Stimulated activated naive CD8-positive, alpha-beta T cell treated with anti-CD3 and anti-CD28 coated beads, Interleukin-15, Interleukin-2, amounts not matched to agents 100 ng/mL and 50 ng/mL, for 24 hours (primary cell): Measurements from ENCODE around the gene FAM184B.

Experiments
- H3K27ac Mint-ChIP-seq: one replicate; pipeline ENCODE4 v1.8.0; 2021; ENCODE audit warnings: mild to moderate bottlenecking, mixed read lengths
- H3K27me3 Mint-ChIP-seq: one replicate; pipeline ENCODE4 v1.8.0; 2021; ENCODE audit warnings: mixed read lengths
- H3K36me3 Mint-ChIP-seq: one replicate; pipeline ENCODE4 v1.8.0; 2021; ENCODE audit warnings: low read depth, mixed read lengths
- H3K4me1 Mint-ChIP-seq: one replicate; pipeline ENCODE4 v1.8.0; 2021; ENCODE audit warnings: low read depth, mixed read lengths
- H3K4me3 Mint-ChIP-seq: one replicate; pipeline ENCODE4 v1.8.0; 2021; ENCODE audit warnings: mild to moderate bottlenecking, mixed read lengths
- H3K9me3 Mint-ChIP-seq: one replicate; pipeline ENCODE4 v1.8.0; 2021; ENCODE audit warnings: mixed read lengths

Gene FAM184B

DNA sequence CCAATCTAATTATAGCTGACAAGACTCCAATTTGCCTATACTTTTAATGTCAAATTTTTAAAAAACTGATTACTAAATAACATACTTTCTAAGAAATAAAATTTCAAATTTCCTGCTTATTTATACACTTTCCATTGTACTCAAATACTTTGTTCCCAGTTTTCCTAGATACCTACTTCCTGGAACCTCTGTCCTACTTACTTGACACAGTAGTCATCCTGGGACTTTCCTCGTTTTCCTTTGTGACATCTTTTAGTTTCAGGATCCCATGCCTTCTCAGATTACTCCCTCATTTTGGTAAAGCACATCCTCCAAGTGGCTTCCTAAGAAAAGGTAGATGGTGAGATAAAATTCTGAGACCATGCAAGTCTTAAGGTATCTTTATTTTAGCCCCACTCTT lies 13.3 kb upstream of the FAM184B start:
- peaks cover 25% of the 10 kb centered on the region for H3K36me3 Mint-ChIP-seq
- no peaks in the 10 kb centered on the region for H3K27me3 Mint-ChIP-seq
- no peak overlapping the region for H3K27ac Mint-ChIP-seq
- no peak overlapping the region for H3K4me3 Mint-ChIP-seq
- H3K9me3 Mint-ChIP-seq = no peaks in the 10 kb centered on the region
- peaks cover 3% of the 10 kb centered on the region for H3K4me1 Mint-ChIP-seq

DNA sequence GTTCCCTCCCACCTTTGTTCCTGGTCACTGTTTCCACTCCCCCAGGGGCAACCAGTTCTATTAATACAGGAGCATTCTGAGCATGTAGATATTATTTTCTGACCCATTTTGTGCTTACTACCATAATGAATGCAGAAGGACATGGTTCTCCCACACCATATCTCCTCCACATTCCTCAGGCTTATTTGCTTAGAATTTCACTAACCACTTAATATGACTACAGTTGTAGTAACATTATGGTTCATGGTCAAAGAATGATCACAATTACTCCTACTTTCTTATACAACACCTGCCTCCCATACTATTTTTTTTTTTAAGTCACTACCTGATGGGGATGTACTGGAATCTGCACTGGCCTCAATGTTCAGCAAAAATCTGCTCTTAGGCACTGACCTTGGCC lies 7.5 kb upstream of the FAM184B start:
- Mint-ChIP-seq H3K4me3 (no peak overlapping the region), H3K9me3 (no peaks in the 10 kb centered on the region), H3K27me3 (no peaks in the 10 kb centered on the region), H3K36me3 (peaks cover 30% of the 10 kb centered on the region), H3K27ac (no peak overlapping the region), H3K4me1 (peaks cover 22% of the 10 kb centered on the region)

DNA sequence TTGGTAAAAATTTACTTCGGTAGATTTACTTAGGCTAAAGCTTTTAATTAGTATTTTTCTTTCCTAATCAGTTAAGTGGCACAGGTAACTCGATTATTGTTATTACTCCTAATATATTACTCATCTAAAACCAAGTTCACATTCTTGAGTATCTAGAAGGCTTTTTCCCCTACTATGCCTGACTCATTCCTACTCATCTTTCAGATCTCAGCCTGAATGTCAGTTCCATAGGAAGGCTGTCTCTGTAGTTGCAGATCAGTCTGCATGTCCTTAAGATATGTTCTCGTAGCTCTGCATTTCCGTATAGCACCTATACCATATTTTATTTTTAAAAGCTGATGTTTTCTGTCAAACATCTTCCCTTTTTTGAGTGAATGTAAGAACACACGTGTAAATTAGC lies 5.9 kb upstream of the FAM184B start:
- Mint-ChIP-seq H3K9me3 (no peaks in the 10 kb centered on the region), H3K4me1 (peaks cover 22% of the 10 kb centered on the region), H3K27me3 (peaks cover 5% of the 10 kb centered on the region), H3K4me3 (no peak overlapping the region), H3K36me3 (peaks cover 19% of the 10 kb centered on the region), H3K27ac (no peak overlapping the region)

DNA sequence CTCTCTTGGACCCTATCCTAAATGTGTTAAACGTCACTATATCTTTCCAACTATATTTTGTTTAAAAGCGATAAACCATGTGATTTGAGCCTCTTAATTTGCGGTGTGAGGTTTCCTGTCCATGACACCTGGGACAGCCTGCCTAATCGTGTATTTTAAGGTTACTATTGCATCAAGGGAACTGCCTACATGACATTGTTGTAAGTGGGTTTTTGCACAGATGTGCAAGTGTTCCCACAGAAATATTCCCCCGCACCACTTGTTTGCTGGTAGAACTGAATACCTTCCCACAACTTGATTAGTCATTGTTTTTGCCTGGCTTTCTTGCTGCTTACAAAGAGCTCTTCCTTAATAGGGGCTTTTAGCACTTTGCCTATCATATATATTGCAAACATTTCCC lies 5.1 kb upstream of the FAM184B start:
- peaks cover 14% of the 10 kb centered on the region for H3K36me3 Mint-ChIP-seq
- peaks cover 12% of the 10 kb centered on the region for H3K27me3 Mint-ChIP-seq
- H3K4me3 Mint-ChIP-seq = no peak overlapping the region
- no peak overlapping the region for H3K27ac Mint-ChIP-seq
- peaks cover 29% of the 10 kb centered on the region for H3K4me1 Mint-ChIP-seq
- H3K9me3 Mint-ChIP-seq = no peaks in the 10 kb centered on the region

DNA sequence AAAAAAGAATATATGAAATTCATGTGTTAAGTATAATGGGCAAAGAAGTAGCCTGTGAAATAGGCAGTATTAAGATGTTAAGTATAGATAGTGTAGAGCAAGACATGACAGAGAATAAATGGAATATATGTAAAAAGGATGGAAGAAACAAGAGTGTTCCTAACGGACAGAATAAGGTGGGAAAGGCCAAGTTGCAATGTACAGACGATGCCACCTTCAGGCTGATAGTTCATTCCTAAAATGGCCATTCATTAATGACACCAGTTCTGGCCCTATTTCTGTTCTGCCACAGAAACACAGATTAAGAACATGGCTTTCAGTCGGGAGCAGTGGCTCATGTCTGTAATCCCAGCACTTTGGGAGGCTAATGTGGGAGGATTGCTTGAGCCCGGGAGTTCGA lies 4.4 kb upstream of the FAM184B start:
- no peak overlapping the region for H3K4me3 Mint-ChIP-seq
- H3K4me1 Mint-ChIP-seq = peaks cover 32% of the 10 kb centered on the region
- peaks cover 14% of the 10 kb centered on the region for H3K36me3 Mint-ChIP-seq
- no peak overlapping the region for H3K27ac Mint-ChIP-seq
- no peaks in the 10 kb centered on the region for H3K9me3 Mint-ChIP-seq
- H3K27me3 Mint-ChIP-seq = peaks cover 14% of the 10 kb centered on the region

DNA sequence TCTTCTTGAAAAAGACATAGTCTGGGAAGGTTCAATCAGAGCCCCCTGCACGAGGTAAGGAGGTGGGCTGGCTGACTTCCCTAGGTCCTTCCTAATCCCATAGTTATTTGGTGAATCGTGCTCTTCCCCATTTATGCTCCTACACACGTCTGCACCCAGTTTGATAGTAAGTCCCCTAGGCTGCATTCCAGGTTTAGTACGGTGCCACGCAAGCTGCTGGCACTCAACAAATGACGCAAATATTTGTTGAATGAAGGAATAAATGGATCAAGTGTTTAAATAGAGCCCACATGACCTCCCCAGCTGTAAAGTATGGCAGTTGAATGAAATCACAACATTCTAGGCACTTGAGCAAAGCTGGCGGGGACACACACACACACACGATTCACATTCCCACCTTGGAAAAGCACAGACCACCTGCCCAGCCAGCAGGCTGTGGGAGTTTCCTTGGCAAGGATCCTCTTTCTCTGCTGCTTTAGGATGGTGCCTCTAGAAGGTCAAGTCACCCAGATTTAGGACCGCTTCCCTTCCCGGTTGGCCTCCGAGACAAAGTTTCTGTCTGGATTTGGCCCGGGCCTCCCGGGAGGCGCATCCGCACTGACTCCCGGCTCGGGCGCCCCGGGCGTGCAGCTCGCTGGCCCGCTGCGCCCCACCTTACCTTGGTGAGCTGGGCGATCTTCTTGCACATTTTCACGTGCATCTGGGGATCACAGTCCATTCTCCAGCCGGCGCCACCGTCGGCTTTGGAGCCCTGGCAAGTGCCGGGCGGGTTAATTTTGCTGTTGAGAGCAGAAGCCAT lies 721 bp downstream of the FAM184B start:
- Mint-ChIP-seq H3K9me3 (no peaks in the 10 kb centered on the region), H3K4me3 (peak overlapping the region; percentile 20), H3K27ac (no peak overlapping the region), H3K27me3 (peaks cover 37% of the 10 kb centered on the region), H3K4me1 (peaks cover 15% of the 10 kb centered on the region), H3K36me3 (no peaks in the 10 kb centered on the region)

DNA sequence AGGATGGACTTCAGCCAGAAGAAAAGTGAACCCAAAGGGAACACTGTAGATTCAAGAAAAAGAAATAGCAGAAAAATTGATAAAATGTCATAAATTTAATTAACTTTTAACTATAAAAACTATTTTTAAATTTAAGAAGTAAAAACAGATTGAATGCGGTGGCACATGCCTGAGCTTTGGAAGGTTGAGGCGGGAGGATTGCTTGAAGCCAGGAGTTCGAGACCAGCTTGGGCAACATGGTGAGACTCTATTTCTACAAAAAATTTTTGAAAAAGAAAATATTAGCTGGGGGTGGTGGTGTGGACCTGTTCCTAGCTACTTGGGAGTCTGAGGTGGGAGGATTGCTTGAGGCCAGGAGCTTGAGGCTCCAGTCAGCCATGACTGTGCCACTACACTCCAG lies 3.0 kb downstream of the FAM184B start:
- Mint-ChIP-seq H3K36me3 (no peaks in the 10 kb centered on the region), H3K4me1 (peaks cover 15% of the 10 kb centered on the region), H3K27me3 (peaks cover 41% of the 10 kb centered on the region), H3K27ac (no peak overlapping the region), H3K4me3 (no peak overlapping the region), H3K9me3 (no peaks in the 10 kb centered on the region)

DNA sequence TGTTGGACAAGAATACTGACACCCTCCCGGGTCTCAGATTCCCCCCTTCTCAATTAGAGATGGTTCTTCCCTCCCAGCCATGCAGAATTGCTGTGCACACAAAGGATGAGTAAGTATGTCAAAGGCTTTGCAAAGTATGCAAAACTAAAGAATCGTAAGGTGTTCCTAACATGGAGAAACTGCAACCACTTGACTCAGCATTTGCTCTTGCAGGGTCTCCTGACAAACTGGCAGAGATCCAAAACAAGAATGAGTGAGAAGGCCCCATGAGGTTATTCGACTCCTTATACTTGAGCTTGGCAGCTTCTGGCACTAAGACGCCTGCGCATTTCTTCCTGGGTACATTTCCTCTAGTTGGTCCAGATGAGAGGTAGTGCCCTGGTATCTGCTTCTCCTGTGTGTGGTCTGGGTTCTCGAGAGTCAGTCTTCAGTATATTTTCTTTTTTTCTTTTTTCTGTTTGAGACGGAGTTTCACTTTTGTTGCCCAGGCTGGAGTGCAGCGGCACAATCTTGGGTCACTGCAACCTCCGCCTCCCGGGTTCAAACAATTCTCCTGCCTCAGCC lies 8.2 kb downstream of the FAM184B start:
- Mint-ChIP-seq H3K4me1 (no peaks in the 10 kb centered on the region), H3K27ac (no peak overlapping the region), H3K27me3 (peaks cover 4% of the 10 kb centered on the region), H3K9me3 (no peaks in the 10 kb centered on the region), H3K4me3 (no peak overlapping the region), H3K36me3 (no peaks in the 10 kb centered on the region)

DNA sequence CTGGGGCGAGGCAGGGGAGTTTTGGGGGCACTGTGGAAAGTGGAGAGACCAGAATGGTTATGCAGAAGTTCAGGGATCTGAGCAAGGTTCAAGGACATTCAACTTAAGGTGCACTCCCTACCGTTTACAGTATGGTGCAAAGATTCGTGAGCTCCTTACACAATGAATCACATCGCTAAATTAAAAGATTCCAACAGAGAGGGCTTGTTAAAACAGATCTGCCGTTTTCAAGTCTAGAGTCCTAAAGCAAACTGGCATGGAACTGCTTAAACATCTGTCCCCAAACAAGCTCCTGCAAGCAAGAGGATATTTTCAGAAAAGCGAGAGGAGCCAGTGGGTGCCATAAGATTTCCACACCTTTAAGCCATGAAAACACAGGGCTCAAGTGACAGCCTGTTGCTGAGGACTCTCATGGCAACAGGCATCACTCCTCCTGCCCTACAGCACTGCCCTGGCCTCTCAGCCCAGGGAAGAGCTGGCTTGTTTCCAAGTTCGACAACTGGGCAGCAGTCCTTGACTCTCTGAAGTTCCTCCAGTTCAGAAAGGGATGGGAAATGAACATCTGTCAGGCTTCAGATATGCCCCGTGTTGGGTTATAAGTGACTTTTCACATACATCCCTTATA lies 10.0 kb downstream of the FAM184B start:
- no peaks in the 10 kb centered on the region for H3K36me3 Mint-ChIP-seq

DNA sequence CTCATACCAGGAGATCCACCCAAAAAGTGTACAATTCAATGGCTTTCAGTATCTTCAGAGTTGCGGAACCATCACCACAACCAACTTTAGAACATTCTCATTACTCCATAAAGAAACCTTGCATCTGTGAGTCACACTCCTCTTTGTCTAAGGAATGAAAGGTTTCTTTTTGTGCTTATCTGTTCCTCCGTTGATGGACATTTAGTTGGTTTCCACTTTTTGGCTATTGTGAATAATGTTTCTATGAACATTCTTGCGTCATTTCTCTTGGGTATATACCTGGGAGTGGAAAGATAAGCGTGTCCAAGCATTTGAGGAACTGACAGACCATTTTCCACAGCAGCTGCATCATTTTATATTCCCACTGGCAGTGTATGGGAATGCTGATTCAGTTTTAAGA lies 10.6 kb downstream of the FAM184B start:
- Mint-ChIP-seq H3K36me3 (no peaks in the 10 kb centered on the region), H3K4me1 (peaks cover under 1% of the 10 kb centered on the region), H3K27me3 (peaks cover 4% of the 10 kb centered on the region), H3K4me3 (no peak overlapping the region), H3K27ac (no peak overlapping the region), H3K9me3 (peaks cover 4% of the 10 kb centered on the region)

More for the DNA sequence above, 10.0 kb downstream of the FAM184B start:
- Mint-ChIP-seq H3K27ac (no peak overlapping the region), H3K4me3 (no peak overlapping the region), H3K27me3 (peaks cover 4% of the 10 kb centered on the region), H3K4me1 (no peaks in the 10 kb centered on the region), H3K9me3 (no peaks in the 10 kb centered on the region)

DNA sequence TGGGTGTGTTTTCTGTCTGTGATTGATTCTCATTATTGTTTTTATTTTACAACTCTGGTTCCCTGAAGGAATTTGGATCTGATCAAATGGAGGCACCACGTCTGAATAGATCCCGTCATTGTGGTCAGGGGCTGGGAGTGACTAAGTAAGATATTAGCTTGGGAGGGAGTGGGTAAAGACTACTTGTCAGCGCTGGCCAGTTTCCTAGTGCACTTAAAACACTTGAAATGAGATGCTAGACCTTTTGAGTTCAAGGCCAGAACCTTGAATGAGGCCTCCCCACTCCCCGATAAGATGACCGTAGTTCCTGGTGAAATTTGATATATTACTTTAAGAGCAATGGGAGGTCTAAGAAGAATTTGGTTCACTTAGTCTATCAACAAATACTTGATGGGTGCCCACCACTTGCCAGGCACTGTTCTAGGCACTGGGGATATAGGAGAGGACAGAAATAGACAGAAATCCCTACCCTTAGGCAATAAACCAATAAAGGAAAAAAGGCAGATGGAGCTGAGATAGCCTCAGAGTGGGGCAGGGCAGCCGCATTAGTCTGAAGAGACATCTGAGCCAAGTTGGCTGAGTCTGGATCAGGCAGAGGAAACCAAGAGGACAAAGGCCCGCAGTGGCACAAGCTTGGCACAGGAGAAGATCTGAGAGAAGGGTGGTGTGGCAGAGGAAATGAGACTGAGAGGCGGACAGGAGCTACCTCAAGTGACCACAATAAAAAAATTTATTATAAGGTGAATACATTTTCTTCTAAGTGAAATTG lies 11.8 kb downstream of the FAM184B start:
- peaks cover 6% of the 10 kb centered on the region for H3K9me3 Mint-ChIP-seq
- H3K4me3 Mint-ChIP-seq = no peak overlapping the region
- H3K36me3 Mint-ChIP-seq = no peaks in the 10 kb centered on the region
- H3K27me3 Mint-ChIP-seq = no peaks in the 10 kb centered on the region
- H3K27ac Mint-ChIP-seq = no peak overlapping the region
- peaks cover 7% of the 10 kb centered on the region for H3K4me1 Mint-ChIP-seq

DNA sequence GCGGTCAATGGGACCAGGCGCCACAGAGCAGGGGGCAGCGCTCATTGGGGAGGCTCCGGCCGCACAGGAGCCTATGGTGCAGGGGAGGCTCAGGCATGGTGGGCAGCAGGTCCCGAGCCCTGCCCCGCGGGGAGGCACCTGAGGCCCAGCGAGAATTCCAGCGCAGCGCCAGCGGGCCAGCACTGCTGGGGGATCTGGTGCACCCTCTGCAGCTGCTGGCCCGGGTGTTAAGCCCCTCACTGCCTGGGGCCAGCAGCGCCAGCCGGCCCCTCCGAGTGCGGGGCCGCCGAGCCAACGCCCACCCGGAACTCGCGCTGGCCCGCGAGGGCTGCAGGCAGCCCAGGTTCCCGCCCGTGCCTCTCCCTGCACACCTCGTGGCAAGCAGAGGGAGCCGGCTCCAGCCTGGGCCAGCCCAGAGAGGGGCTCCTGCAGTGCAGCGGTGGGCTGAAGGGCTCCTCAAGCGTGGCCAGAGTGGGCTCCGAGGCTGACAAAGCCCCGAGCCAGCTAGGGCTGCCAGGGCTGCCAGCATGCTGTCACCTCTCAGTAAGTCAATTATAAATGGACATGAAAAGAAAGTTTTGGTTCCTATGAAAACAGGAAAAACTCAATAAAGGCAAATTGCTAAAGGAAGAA lies 14.5 kb downstream of the FAM184B start:
- H3K4me3 Mint-ChIP-seq = no peak overlapping the region
- H3K9me3 Mint-ChIP-seq = peaks cover 6% of the 10 kb centered on the region
- H3K27me3 Mint-ChIP-seq = peaks cover under 1% of the 10 kb centered on the region
- peaks cover 7% of the 10 kb centered on the region for H3K4me1 Mint-ChIP-seq
- no peaks in the 10 kb centered on the region for H3K36me3 Mint-ChIP-seq
- H3K27ac Mint-ChIP-seq = no peak overlapping the region

DNA sequence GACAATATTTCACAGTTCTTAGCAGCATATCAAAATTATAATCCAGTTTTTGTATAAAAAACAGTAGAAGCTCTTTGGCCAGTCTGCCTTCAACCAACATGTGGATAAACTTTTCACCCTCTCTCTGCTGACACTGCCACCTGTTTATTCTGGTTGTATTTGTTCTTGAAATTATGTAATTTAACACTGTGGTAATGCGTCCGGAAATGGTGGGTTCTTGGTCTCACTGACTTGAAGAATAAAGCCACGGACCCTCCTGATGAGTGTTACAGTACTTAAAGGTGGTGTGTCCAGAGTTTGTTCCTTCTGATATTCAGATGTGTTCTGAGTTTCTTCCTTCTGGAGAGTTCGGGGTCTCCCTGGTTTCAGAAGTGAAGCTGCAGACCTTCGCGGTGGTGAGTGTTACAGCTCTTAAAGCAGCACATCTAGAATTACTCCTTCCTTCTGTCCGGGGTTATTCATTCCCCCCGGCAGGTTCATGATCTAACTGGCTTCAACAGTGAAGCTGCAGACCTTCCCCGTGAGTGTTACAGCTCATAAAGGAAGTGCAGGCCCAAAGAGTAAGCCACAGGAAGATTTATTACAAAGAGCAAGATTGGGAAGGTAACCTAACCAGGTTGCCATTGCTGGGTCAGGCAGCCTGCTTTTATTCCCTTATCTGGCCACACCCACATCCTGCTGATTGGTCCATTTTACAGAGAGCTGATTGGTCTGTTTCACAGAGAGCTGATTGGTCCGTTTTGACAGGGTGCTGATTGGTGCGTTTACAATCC lies 15.7 kb downstream of the FAM184B start:
- Mint-ChIP-seq H3K27ac (no peak overlapping the region), H3K27me3 (peaks cover 4% of the 10 kb centered on the region), H3K4me1 (peaks cover 7% of the 10 kb centered on the region), H3K9me3 (peaks cover 6% of the 10 kb centered on the region), H3K36me3 (no peaks in the 10 kb centered on the region), H3K4me3 (no peak overlapping the region)

DNA sequence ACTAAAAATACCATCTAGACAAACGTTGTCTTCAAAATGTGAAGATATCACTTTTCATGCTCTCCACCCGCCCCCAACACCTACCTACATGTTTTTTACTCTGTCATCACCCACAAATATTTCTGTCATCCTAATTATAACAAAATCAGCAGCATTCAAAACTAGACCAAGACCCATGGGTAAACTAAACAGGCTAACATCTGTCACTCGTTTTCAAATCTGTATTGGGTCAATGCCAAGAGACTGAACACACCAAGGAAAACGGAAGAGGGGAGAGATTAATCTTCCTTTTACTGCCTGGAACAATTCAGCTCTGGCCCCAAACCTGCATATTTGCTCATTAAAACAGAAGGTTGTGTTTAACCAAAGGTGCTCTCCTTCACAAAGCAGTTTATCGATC lies 17.5 kb downstream of the FAM184B start:
- no peak overlapping the region for H3K27ac Mint-ChIP-seq
- H3K9me3 Mint-ChIP-seq = peaks cover 6% of the 10 kb centered on the region
- H3K4me3 Mint-ChIP-seq = no peak overlapping the region
- H3K27me3 Mint-ChIP-seq = peaks cover 4% of the 10 kb centered on the region
- H3K4me1 Mint-ChIP-seq = peaks cover 7% of the 10 kb centered on the region
- no peaks in the 10 kb centered on the region for H3K36me3 Mint-ChIP-seq
